ENCODE results near the gene CTNNA3.

The CTNNA3 gene

DNA sequence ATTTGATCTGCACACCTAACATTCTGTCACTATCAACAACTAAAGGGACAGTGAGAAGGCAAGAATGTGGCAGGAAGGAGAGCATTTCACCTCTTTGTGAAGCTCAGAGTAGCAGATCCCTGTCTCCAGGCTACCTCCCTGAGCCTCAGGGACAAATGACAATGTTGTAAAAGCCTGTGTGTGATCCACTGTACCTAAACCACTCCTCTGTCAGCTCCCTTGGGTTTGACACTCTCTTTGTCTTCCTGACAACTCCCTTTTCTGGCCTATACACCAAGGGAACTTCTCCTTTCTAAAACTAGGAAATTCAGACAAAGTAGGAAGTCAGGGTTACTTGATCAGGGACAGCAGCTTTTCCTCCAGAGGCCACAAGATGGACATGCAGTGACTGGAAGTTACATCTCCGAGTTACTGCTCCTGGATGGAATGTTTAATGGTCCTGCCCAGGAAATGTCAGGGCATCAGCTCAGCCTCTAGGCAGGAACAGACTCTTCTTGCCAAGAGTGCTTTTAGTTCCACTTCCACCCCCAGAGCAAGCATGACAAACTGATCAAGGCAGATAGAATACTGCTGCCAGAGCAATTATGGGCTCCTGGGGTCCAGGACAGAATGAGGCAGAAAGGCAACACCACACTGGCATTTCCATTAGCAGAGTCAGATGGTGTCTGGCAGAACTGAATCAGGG is 1784.7 kb downstream of the CTNNA3 start:
- no peak for DNase-seq (ENCODE audit: low read depth)

DNA sequence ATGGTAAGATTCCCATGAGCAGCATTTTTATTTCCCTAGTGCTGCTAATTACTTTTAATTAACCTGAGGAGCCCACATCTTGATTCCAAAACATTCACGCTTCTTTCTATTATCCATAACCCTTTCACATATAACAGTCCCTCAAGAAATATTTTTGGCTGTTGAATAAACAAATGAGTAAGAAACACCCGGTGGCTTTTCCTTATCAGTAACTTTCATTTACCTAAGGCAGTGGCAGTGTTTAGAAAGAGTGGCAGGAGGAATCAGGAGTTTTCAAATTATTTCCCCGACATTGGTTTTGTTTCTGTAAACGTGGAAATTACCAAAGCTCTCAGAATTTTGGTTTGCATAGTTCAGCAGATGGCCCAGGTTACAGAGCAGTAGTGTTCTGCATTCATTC is 1785.8 kb downstream of the CTNNA3 start:
- no peak for DNase-seq (ENCODE audit: low read depth)

DNA sequence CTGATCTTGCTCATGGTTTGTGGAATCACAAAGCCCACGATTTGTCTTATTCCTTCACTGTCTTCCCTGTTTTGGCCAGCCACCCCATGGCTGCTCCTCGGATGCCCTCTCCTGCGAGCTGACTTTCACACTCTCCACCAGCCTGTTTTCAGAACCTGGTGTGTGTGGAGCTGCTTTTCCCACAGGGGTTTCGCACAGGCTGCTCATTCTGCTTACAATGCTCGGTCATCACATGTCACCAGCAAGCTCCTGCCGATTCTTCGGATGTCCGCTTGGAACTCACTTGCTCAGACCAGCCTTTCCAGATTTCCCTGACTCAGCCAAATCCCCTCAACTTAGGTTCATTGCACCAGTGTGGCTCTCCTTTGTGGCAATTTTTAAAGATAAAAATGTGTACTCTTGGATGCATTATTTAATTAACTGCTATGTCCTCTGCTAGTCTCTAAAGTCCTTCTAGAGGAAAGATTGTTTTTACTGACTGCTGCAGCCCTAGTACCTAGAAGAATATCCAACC is 1788.7 kb downstream of the CTNNA3 start:
- no peak for DNase-seq (ENCODE audit: low read depth)

DNA sequence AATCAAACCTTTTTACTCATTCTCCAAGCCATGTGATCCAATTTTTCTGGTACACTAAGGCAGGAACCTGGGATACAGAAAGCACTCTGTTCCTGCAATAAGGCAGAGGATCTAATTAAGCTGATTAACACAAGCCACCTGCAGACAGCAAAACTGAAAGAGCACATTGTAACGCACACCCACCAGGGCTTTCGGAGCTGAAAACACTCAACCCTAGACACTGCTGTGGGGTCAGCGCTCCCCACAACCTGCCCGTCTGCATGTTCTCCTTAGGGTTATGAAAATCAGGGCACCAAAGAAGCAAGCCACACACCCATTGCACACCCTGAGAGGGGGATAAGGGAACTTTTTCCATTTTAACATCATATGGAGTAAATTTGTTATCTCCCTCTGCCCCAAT is 1792.4 kb downstream of the CTNNA3 start:
- DNase-seq (ENCODE audit: low read depth) = no peak

DNA sequence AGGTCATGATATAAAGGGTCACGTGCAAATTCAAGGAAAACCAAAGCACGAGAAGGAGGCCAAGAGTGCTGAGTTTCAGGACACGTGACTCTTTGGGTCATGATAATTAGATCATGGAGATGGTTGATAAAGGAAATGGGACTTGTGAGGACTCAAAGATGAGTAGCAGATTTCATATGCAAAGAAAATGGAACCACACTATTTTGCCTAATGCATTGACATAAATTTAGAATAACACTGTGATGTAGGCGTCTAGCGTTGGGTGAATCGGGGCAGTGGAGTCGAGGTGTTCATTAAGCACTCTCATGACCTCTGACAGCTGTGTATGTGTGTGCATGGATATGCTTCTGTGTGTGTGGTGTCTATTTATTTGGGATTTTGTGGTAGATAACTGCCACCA is 1795.7 kb downstream of the CTNNA3 start:
- DNase-seq (ENCODE audit: low read depth) = no peak

DNA sequence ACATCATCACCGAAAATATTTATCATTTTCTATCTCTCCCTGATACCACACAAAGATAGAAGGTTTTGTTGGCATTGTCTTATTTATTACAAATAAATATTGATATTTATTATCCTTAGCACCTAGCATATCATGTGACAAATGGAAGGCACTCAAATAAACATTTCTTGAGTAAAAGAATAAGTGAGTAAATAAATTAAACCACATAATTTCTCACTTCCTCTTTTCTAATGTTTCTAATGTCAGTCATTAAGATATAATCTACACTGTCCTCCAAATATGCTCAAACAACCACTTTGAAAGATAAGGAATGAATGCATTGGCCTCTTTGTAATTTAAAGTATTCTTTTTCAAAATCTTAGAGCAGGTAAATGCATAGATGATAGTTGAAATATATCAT is 1797.9 kb downstream of the CTNNA3 start:
- no peak for DNase-seq (ENCODE audit: low read depth)

DNA sequence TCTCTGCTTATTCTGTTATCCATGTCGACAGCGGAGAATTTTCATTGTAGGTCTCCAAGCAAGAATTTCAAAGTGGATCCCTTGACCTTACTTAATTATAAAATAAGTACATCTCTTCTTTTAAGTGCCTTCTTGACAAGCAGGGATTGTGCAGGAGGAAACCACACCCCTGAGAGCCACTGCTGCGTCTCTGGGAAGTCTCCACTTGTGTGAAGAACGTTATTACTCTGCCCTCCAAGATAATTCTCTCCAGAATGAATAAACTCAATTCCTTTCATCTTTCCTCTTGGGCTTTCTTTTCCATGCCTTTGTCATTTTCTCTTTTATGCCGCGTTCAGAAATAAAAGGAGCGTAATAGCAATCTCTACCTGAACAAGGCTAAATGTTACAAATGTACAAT is 1801.0 kb downstream of the CTNNA3 start:
- no peak for DNase-seq (ENCODE audit: low read depth)

DNA sequence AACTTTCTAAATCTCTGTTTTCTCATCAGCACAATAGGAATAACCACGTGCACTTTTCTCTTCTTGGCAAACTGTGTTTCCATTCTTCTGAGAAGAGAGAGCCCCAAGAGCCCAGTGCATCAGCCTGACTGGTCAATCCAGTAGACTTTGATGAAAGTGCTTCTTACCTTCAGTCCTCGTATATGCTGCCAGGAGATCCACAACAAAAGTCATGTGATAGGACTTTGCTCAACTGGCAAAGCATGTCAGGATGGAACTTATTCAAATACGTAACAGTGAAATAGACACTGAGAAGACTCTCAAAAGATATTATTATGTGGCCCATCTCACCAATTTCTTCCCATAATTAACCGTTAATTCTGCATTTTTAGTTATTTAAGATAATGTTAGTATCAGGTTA is 1801.6 kb downstream of the CTNNA3 start:
- no peak for DNase-seq (ENCODE audit: low read depth)

DNA sequence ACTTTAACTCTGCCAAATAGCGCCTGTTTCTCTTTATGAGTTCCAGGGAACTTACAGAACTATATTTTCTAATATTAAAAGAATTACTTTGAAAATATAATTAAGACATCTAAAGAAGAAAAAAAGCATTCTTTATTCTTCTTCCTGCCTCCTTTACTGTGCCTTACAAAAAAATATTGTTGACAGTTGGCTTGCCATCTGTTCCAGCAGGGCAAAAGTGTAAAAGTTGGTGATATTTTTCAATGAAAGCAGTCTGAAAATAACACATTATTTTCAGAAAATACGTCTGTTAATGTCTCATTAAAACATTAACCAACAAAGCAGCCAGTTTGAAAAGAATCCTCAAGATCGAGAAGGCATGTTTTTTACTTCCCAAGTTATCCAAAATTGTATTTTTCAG is 1802.3 kb downstream of the CTNNA3 start:
- DNase-seq (ENCODE audit: low read depth) = no peak

DNA sequence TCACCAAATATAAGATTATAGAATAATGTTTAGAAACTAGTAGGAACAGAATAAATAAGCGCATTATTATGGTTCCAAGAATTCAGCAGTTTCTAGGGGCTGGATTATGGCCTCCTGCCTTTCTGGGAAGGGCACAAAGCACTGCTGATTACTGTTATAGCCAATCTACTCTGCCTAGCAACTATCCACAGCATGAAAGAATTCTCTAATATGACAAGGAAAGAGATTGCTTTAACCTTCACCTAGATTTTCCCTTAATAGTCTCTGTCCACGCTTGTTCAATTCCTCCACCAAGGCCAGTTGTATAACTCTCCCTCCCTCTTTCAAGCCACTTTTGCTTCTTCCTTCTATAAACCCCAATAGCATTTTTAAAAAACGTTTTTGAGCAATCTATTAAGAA is 1803.7 kb downstream of the CTNNA3 start:
- no peak for DNase-seq (ENCODE audit: low read depth)

DNA sequence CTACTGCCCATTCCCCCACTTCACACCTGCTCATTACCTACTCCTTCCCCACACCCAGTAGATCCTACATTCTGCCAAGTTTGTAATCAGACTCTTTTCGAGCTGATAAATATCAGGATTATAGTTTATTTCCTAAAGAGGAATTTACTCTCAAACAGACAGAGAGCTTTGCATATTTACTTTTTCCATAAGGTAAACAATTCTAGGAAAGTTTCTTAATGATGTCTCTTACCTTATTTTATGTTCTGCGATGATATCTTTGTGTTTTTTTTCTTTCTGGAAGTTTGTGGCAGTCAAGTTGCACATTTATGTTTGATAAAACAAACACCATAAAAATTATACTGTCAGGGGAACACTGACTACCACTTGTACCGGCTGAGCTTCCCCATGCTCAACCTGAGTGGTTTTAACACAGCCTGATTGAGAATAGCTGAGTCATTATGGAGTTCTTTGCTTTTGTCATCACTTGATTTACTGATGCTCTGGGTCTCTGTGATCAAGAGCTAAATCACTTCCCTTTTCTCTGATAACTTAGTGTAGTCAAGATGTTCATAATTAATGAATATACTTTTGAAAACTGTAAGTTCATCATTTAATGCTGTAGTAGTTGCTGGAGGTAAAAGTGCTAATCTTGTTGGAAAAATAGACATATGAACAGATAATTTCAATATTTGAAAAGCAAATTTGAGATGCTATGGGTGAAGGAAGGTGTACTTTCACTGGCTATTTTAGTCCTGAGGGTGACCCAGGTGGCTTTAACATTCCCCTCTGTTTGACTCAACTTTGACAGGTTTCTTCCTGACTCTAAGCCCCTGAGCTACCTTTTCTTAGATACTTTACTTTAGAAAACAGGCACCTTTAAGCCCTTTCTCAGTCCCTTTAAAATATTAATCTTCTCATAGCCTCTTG is 1804.7 kb downstream of the CTNNA3 start:
- DNase-seq (ENCODE audit: low read depth) = no peak

DNA sequence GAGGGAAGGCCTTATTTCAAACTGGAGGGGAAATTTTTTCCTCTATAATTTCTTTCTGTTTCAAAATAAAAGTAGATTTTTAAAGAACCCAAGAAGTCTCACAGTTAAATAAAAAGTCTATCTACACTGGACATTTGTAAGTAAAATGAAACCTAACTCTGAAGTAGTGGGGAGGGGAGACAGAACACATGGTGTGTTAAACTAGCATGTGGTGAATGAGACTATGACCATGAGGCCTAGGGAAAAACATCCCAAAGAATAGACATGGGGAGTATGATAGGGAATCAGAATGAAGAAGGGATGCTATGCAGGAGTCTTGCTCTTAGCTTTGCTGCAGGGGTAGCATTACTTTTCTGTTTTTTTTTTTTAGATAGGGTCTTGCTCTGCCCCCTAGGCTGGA is 1831.5 kb downstream of the CTNNA3 start:
- no peak for DNase-seq (ENCODE audit: low read depth)

DNA sequence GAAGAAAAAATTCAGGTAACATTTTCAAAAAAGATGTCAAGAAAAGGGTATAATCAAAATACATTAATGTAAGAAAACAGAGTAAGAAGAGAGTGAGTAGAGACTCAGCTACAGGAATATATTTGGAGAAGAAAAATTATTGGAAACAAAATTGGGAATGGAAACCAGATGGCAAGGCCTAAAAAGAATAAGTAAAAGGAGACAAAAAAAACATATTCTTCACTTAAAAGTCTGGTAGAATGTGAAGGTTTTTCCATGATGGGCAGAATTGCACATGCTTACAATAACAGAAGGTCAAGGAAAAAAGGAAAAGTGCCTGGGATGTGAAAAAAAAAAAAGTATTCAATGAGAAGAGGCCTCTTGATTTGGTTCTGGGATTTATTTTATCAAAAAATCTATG is 1832.0 kb downstream of the CTNNA3 start:
- DNase-seq (ENCODE audit: low read depth) = no peak
